K562 (cell line): ENCODE results near the gene HSF5. TPM values are rescaled to one million over a fixed set of nuclear protein-coding genes. Genes with fewer than 3 reads are reported as not detected.

Experiments
- ATAC-seq: fragments of 200-7000 bp; cut with Tn5 transposase; 3 replicates; pipeline ENCODE4 v1.9.1; 2020; ENCODE audit warnings: moderate library complexity
- BruUV-seq: library from RNA; stranded (reverse); fragments of 400-500 nt; replicated peaks from 2 replicates; lab custom pipeline; 2021; lab: Mats Ljungman, UMichigan
- CTCF ChIA-PET: fragments of 300-600 bp; formaldehyde crosslinking; extraction: SDS; loops from one replicate; lab custom pipeline; 2021; ENCODE audit warnings: low intra/inter-chr PET ratio; lab: Yijun Ruan, JAX
- POLR2A ChIA-PET: fragments of 300-600, 350-650 bp; sonication (Branson Sonifier 250); formaldehyde crosslinking; extraction: SDS; loops from one replicate; lab custom pipeline; 2021; ENCODE audit warnings: antibody characterized with exemption, inconsistent platforms; lab: Yijun Ruan, JAX
- DNase-seq, 4 experiments: peaks; one replicate each; pipeline versions ENCODE4 v3.0.0 to v3.0.0-alpha.2; 2011 to 2018; ENCODE audit warnings: low spot score in 3 of 4, mixed read lengths in 3 of 4; ENCODE audit errors: extremely low read depth in 1 of 4
- FAIRE-seq: peaks from 2 replicates; lab custom pipeline; 2011; peaks lifted over from hg19 to GRCh38; lab: Jason Lieb, UNC
- H2AFZ ChIP-seq: 2 replicates; pipeline ENCODE4 v1.6.0; 2011; ENCODE audit warnings: low read depth, low read length, control low read depth, inconsistent platforms
- H3K27ac ChIP-seq: fragments of 200-600 bp; 3 replicates; pipeline ENCODE4 v1.8.0; 2011; ENCODE audit warnings: low read depth, mild to moderate bottlenecking, control low read depth, inconsistent platforms, low read length, moderate library complexity, mixed read lengths; ENCODE audit errors: extremely low read depth
- H3K27me3 ChIP-seq, 2 experiments: fragments of 300-600 bp in 1 of 2; 2 replicates in 1 of 2; 3 replicates in 1 of 2; pipeline versions ENCODE4 v1.6.0 to v1.8.0; 2011; ENCODE audit warnings: inconsistent platforms in 2 of 2, low read length in 2 of 2, mild to moderate bottlenecking in 1 of 2, mixed read lengths in 1 of 2, moderate library complexity in 1 of 2; ENCODE audit not compliant: control insufficient read depth in 2 of 2, insufficient read depth in 2 of 2
- H3K36me3 ChIP-seq: fragments of 300-600 bp; 3 replicates; pipeline ENCODE4 v1.8.0; 2011; ENCODE audit warnings: mild to moderate bottlenecking, low read length, inconsistent platforms; ENCODE audit not compliant: control insufficient read depth, insufficient read depth
- H3K4me1 ChIP-seq, 2 experiments: fragments of 200-600 bp in 1 of 2; replicated peaks in 1 of 2; 2 replicates in 1 of 2; 3 replicates in 1 of 2; pipeline versions ENCODE4 v1.5.1 to v1.8.0; 2011; ENCODE audit warnings: inconsistent platforms in 2 of 2, low read length in 2 of 2, mild to moderate bottlenecking in 1 of 2, mixed read lengths in 1 of 2, moderate library complexity in 1 of 2; ENCODE audit not compliant: control insufficient read depth in 2 of 2, insufficient read depth in 2 of 2
- H3K4me2 ChIP-seq: 2 replicates; pipeline ENCODE4 v1.6.1; 2011; ENCODE audit warnings: low read length, control low read depth, inconsistent platforms, mixed read lengths; ENCODE audit not compliant: insufficient read depth
- H3K4me3 ChIP-seq: fragments of 200-600 bp; sonication (generic), shearing (Covaris generic); 2 replicates; pipeline ENCODE4 v1.5.1; 2016; ENCODE audit warnings: control low read depth, inconsistent platforms
- H3K79me2 ChIP-seq: fragments of 200-600 bp; 3 replicates; pipeline ENCODE4 v1.8.0; 2011; ENCODE audit warnings: low read length, inconsistent platforms; ENCODE audit not compliant: control insufficient read depth, insufficient read depth
- H3K9ac ChIP-seq, 2 experiments: 2 replicates each; pipeline versions ENCODE4 v1.6.0 to v1.6.1; 2011; ENCODE audit warnings: low read depth in 2 of 2, low read length in 2 of 2, control low read depth in 1 of 2, inconsistent platforms in 1 of 2, mild to moderate bottlenecking in 1 of 2, mixed read lengths in 1 of 2; ENCODE audit not compliant: insufficient read depth in 1 of 2
- H3K9me1 ChIP-seq: one replicate; pipeline ENCODE4 v1.6.0; 2011; ENCODE audit warnings: inconsistent platforms, mild to moderate bottlenecking, low read length, moderate library complexity; ENCODE audit not compliant: control insufficient read depth, insufficient read depth
- H3K9me3 ChIP-seq: replicated peaks from 2 replicates; pipeline ENCODE4 v1.5.1; 2011; ENCODE audit warnings: low read depth, low read length, inconsistent platforms; ENCODE audit not compliant: control insufficient read depth, insufficient read depth
- H4K20me1 ChIP-seq: replicated peaks from 2 replicates; pipeline ENCODE4 v1.6.1; 2011; ENCODE audit warnings: low read length, inconsistent platforms, mixed read lengths; ENCODE audit not compliant: control insufficient read depth, insufficient read depth
- C11orf30 ChIP-seq: fragments of 450-650 bp; IDR thresholded peaks from 2 replicates; pipeline ENCODE4 v1.6.1; 2016; ENCODE audit warnings: low read depth, mild to moderate bottlenecking
- MAFG ChIP-seq: fragments of 450-650 bp; conservative IDR thresholded peaks from 2 replicates; pipeline ENCODE4 v1.6.1; 2016; ENCODE audit warnings: missing genetic modification characterization, missing compliant biosample characterization
- NFE2 ChIP-seq: IDR thresholded peaks from 2 replicates; pipeline ENCODE4 v1.6.1; 2014; ENCODE audit warnings: antibody characterized with exemption, low read depth
- SAP30 ChIP-seq: fragments of 200-600 bp; sonication (generic); IDR thresholded peaks from 2 replicates; pipeline ENCODE4 v1.6.1; 2012; ENCODE audit warnings: borderline replicate concordance, low read depth, mild to moderate bottlenecking, moderate library complexity, low read length, control low read depth, inconsistent platforms; ENCODE audit not compliant: insufficient read depth, poor library complexity, severe bottlenecking
- ZNF316 ChIP-seq: fragments of 450-650 bp; IDR thresholded peaks from 2 replicates; pipeline ENCODE4 v1.6.1; 2016
- WGBS: fragments of 100-300 bp; shearing (Covaris generic); methylation state at CpG from one replicate; pipeline ENCODE4 v1.1.6; 2016; ENCODE audit warnings: low coverage, mixed read lengths; ENCODE audit not compliant: insufficient coverage; ENCODE audit errors: missing lambda C conversion rate; 5-methylcytosine and 5-hydroxymethylcytosine counted together
- in situ Hi-C: fragments of 300-500 bp; cut with MboI; formaldehyde crosslinking; loops from 4 replicates; pipeline ENCODE4 v1.15.0; 2018; ENCODE audit warnings: inconsistent platforms, mixed read lengths
- intact Hi-C: fragments of 100-400 bp; cut with micrococcal nuclease; formaldehyde crosslinking; loops from 2 replicates; pipeline ENCODE4 v1.14.2; 2022
- polyA plus RNA-seq, 8 experiments: library from polyadenylated mRNA; depleted of rRNA in 4 of 8; stranded (reverse) in 5 of 8; unstranded in 3 of 8; fragments of >200 nt; fragmentation: Nextera tagmentation in 2 of 8; fragmentation: Illumina TruSeq in 1 of 8; extraction: Ambion mirVana in 2 of 8; extraction: Trizol in 1 of 8; gene quantifications; 2 replicates each; pipeline versions ENCODE4 v1.2.1 to v1.2.3, GENCODE V29; 2011 to 2014; ENCODE audit warnings: inconsistent platforms in 1 of 8, missing spikeins in 1 of 8
- total RNA-seq, 7 experiments: library from RNA; depleted of rRNA in 6 of 7; stranded (reverse); fragments of >200 nt in 6 of 7; fragmentation: Illumina TruSeq in 2 of 7; extraction: Trizol in 2 of 7; gene quantifications; 2 replicates each; pipeline versions ENCODE4 v1.2.1 to v1.2.3, GENCODE V29; 2011 to 2021; ENCODE audit warnings: low replicate concordance in 1 of 7
- TF ChIP-seq, protein P1 (sequence below): fragments of 250-450 bp; sonication (Bioruptor Pico); IDR thresholded peaks from 2 replicates; pipeline ENCODE4 v1.5.0; 2022; ENCODE audit warnings: mild to moderate bottlenecking
- TF ChIP-seq, protein P2 (sequence below): fragments of 250-450 bp; sonication (Bioruptor Pico); IDR thresholded peaks from 2 replicates; pipeline ENCODE4 v1.5.0; 2020; ENCODE audit warnings: mild to moderate bottlenecking

HSF5 gene
- total and polyA plus RNA-seq, 9 of the 15 experiments (the other 6 are each of a cell fraction or from before 2014, with no cell fraction given) = 0.04 TPM; not detected in 8

DNA sequence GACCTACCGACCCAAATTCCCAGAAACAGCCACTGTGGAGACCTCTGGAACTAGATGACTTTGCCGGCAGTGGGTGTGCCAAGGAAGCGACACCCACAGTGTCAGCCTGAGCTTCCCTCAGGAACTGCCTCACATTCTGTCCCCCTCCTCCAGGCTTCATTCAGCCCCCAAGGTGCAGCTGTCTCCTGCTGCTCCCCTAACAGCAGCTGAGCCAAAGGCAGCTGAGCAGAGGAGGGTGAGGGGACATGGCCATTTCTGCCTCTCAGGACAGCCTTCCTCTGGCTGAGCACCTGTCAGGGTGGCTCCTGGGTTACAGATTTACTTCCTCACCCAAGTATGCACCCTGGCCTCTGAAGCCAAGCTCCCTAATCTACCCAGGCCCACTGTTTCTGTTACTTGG is 48.3 kb upstream of the HSF5 start:
- Histone ChIP-seq H3K4me3 (no peak overlapping the region), H3K4me2 (no peak overlapping the region), H3K27me3 (peaks cover 2 to 24% of the 10 kb centered on the region in 2 experiments; a peak in 4 of 5 replicates), H3K4me1 (peaks cover 7 to 22% of the 10 kb centered on the region in 2 experiments), H3K27ac (no peak overlapping the region), H2AFZ (no peak overlapping the region), H3K9me1 (no peaks in the 10 kb centered on the region), H4K20me1 (0 out of 2 replicates have a peak, but pooled peaks cover 3% of the 10 kb centered on the region), H3K36me3 (no peaks in the 10 kb centered on the region), H3K79me2 (no peaks in the 10 kb centered on the region), H3K9me3 (no peaks in the 10 kb centered on the region), H3K9ac (no peak overlapping the region; a peak in 1 of 4 replicates)
- intact Hi-C loops = no loop called here
- ChIA-PET CTCF (no interaction called here), POLR2A (interaction anchor here (0.9 to 1.2 kb wide), 3 partner anchors 10 to 95 kb away, joined by 3 to 5 read pairs (median 4); no protein-coding TSS in a partner anchor)
- TF ChIP-seq, protein P1, sequence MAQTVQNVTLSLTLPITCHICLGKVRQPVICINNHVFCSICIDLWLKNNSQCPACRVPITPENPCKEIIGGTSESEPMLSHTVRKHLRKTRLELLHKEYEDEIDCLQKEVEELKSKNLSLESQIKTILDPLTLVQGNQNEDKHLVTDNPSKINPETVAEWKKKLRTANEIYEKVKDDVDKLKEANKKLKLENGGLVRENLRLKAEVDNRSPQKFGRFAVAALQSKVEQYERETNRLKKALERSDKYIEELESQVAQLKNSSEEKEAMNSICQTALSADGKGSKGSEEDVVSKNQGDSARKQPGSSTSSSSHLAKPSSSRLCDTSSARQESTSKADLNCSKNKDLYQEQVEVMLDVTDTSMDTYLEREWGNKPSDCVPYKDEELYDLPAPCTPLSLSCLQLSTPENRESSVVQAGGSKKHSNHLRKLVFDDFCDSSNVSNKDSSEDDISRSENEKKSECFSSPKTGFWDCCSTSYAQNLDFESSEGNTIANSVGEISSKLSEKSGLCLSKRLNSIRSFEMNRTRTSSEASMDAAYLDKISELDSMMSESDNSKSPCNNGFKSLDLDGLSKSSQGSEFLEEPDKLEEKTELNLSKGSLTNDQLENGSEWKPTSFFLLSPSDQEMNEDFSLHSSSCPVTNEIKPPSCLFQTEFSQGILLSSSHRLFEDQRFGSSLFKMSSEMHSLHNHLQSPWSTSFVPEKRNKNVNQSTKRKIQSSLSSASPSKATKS (CRISPR knock-in tag) = no peak
- DNase-seq (no peak), ATAC-seq (no peak), FAIRE-seq (no peak)
- no TSS peak for BruUV-seq
- in situ Hi-C loops = no loop called here
- 0% methylated on average over 3 of the region's 3 CpGs for WGBS

DNA sequence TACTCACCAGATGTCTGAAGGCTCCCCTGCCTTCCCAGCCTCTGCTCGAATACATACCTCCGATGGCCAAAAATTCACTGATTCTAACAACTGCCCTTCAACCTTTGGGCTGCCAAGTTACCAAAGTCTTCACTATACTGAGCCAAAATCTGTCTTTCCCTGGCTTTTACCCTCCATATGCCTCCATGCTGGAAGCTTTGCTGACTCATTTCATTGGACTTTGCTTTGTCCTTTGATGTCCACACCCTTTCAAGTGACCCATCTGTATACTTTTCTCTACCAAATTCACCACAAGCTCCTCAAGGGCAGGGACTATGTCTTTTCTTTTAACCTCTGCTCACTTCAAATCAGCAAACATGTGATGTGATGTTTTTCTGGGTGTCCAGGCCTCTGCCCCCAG is 47.2 kb upstream of the HSF5 start:
- peak overlapping the region; percentile 43; the same call in 1 of the 2 replicates for H2AFZ ChIP-seq
- in situ Hi-C loops (no loop called here), intact Hi-C loops (no loop called here)
- H3K9me3 ChIP-seq = no peaks in the 10 kb centered on the region
- POLR2A ChIA-PET = interaction anchor here (0.7 to 1.6 kb wide), 3 partner anchors 13 to 96 kb away, joined by 3 to 5 read pairs (median 4); no protein-coding TSS in a partner anchor
- peaks cover 4% of the 10 kb centered on the region for H4K20me1 ChIP-seq
- 3% methylated on average over 2 of the region's 2 CpGs for WGBS
- CTCF ChIA-PET = no interaction called here
- H3K4me3 ChIP-seq = no peak overlapping the region
- H3K4me2 ChIP-seq = no peak overlapping the region
- DNase-seq (no peak), ATAC-seq (no peak), FAIRE-seq (peak; percentile 51)
- H3K27ac ChIP-seq = no peak overlapping the region
- H3K4me1 ChIP-seq = peaks cover 10 to 22% of the 10 kb centered on the region in 2 experiments
- BruUV-seq = no TSS peak
- no peaks in the 10 kb centered on the region for H3K36me3 ChIP-seq
- TF ChIP-seq, protein P2, sequence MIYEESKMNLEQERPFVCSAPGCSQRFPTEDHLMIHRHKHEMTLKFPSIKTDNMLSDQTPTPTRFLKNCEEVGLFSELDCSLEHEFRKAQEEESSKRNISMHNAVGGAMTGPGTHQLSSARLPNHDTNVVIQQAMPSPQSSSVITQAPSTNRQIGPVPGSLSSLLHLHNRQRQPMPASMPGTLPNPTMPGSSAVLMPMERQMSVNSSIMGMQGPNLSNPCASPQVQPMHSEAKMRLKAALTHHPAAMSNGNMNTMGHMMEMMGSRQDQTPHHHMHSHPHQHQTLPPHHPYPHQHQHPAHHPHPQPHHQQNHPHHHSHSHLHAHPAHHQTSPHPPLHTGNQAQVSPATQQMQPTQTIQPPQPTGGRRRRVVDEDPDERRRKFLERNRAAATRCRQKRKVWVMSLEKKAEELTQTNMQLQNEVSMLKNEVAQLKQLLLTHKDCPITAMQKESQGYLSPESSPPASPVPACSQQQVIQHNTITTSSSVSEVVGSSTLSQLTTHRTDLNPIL = no peak
- TF ChIP-seq NFE2 (peak; percentile 61), MAFG (tag) (peak; percentile 52), SAP30 (no peak), ZNF316 (peak; percentile 67), C11orf30 (peak; percentile 80)
- peaks cover 2 to 24% of the 10 kb centered on the region in 2 experiments; a peak in 4 of 5 replicates for H3K27me3 ChIP-seq
- no peaks in the 10 kb centered on the region for H3K9me1 ChIP-seq
- no peaks in the 10 kb centered on the region for H3K79me2 ChIP-seq
- H3K9ac ChIP-seq = no peak overlapping the region
